Osteoblast (primary cell): Measurements from ENCODE around the gene EXD3. TPM values are rescaled to one million over a fixed set of nuclear protein-coding genes. Genes with fewer than 3 reads are reported as not detected.

ENCODE experiments used
- DNase-seq: peaks from one replicate; pipeline ENCODE4 v3.0.0; 2011; ENCODE audit warnings: low spot score, mixed read lengths; ENCODE audit not compliant: insufficient read length; ENCODE audit errors: missing footprints
- H2AFZ ChIP-seq: 2 replicates; pipeline ENCODE4 v1.6.0; 2011; ENCODE audit warnings: mild to moderate bottlenecking, low read length
- H3K27ac ChIP-seq: 2 replicates; pipeline ENCODE4 v1.5.1; 2011; ENCODE audit warnings: mild to moderate bottlenecking, low read depth, low read length, moderate library complexity
- H3K27me3 ChIP-seq: 2 replicates; pipeline ENCODE4 v1.6.0; 2012; ENCODE audit warnings: mild to moderate bottlenecking, control low read depth, inconsistent platforms, low read length, moderate library complexity; ENCODE audit not compliant: insufficient read depth
- H3K36me3 ChIP-seq: 2 replicates; pipeline ENCODE4 v1.5.1; 2011; ENCODE audit warnings: mild to moderate bottlenecking, low read length, control low read depth, moderate library complexity; ENCODE audit not compliant: insufficient read depth
- H3K4me1 ChIP-seq: 2 replicates; pipeline ENCODE4 v1.5.1; 2011; ENCODE audit warnings: mild to moderate bottlenecking, low read length, control low read depth, moderate library complexity; ENCODE audit not compliant: insufficient read depth
- H3K4me2 ChIP-seq: 2 replicates; pipeline ENCODE4 v1.6.0; 2011; ENCODE audit warnings: mild to moderate bottlenecking, low read length; ENCODE audit not compliant: insufficient read depth
- H3K4me3 ChIP-seq: fragments of 200-600 bp; sonication (generic); 3 replicates; pipeline ENCODE4 v1.5.1; 2012; ENCODE audit warnings: mild to moderate bottlenecking, low read length, inconsistent platforms; ENCODE audit not compliant: insufficient read depth
- H3K79me2 ChIP-seq: 2 replicates; pipeline ENCODE4 v1.6.0; 2012; ENCODE audit warnings: mild to moderate bottlenecking, low read length, control low read depth, inconsistent platforms; ENCODE audit not compliant: insufficient read depth
- H3K9me3 ChIP-seq: 2 replicates; pipeline ENCODE4 v1.5.1; 2011; ENCODE audit warnings: low read depth, low read length, control low read depth
- H4K20me1 ChIP-seq: 2 replicates; pipeline ENCODE4 v1.6.0; 2012; ENCODE audit warnings: mild to moderate bottlenecking, low read length, control low read depth; ENCODE audit not compliant: insufficient read depth
- total RNA-seq: library from RNA; depleted of rRNA; stranded (reverse); fragments of >200 nt; gene quantifications from 2 replicates; pipeline ENCODE4 v1.2.3, GENCODE V29; 2012
- TF ChIP-seq, protein P1 (sequence below): IDR thresholded peaks from 2 replicates; pipeline ENCODE4 v1.5.1; 2011; ENCODE audit warnings: mild to moderate bottlenecking, low read depth, low read length, moderate library complexity; ENCODE audit errors: extremely low read depth

EXD3 gene, protein sequence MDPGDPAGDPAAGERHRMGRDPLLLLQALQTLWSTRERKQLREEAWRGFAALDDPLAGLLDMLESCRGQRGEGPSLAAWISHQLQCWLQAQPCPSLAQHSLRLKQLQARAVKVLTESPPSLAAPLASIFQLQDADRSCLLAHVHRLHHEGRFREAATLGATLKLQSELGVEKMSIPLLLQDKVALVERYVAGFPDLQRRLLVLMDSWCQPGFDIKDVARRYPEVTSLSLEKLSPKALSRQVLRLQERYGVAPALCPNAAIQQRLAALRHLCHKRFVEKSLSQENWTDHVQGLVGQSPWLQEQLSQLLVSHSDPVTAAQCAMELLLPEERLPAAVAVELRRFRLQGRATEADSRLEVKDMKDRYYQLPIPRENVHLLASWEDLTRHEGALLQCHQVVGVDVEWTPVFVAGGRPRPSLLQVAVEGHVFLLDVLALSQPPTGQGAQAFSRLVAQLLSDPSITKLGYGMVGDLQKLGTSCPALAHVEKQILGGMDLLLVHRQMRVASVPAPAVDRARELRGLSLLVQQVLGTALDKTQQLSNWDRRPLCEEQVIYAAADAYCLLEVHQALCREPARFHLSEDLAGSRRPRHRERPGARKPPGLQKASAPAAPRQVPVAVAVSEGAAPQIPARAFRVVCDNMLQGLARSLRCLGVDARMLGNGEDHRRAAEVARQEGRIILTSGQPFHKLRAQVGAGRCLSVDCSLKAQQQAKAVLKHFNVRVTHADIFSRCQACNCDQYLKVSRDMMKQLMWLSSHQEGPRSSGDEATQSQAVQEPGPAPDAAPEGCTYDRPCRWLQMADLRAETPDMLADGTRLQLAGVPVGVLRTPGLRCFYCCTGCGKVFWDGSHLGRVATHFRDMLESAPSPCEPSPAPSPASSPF
- 7.6 and 10.0 TPM in 2 replicates for total RNA-seq

DNA sequence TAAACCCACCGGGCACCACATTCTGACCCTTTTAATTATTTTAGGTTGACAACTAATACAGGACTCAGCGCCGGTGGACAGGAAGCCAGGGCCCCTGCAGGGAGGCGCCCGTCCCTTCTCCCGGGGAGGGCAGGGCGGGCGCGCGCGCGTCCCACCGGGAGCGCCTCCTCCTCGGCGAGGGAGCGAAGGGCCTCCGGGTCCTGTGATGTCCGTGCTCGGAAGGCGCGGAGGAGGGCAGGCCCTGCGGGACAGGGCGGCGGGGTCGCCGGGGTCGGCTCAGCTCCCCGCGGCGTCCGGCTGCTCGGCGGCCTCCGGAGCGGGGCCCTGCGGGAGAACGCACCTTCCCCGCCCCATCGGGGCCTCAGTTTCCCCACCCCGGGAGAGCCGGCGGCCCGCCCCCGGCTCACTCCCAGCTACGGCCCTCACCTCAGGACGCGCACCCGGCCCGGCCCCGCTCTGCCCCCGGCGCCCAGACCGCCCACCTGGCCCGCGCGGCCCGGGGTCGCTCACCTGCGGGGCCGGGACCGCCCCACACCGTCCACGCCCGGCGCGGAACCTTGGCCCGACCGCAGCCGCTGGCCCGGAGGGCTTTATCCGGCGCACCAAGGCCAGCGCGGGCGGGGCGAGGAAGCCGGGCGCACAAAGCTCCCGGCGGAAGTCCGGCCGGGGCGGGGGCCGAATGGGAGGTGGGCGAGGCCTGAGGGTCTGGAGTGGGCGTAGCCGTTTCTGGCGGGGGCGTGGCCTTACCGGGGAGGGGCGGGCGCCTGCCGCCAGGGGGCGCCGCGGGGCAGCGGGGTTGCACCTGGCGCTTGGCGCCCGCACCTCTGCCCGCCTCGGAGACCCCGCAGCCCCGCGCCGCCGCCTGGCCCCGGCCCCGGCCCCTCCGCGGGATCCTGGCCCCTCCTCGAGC, at the start of gene EXD3, which contains the start of gene NOXA1:
Gene EXD3, minus strand, starts transcription at position 559 of the 910 bp plus-strand sequence. CDS start 27,805 bp downstream, outside the sequence.
Gene NOXA1, plus strand, starts transcription at position 790 of the 910 bp plus-strand sequence. CDS start 137 bp downstream, outside the sequence.
- H3K4me3 ChIP-seq = peak within 1 kb of the TSS; percentile 87
- H3K27me3 ChIP-seq = no peaks in the 10 kb centered on the region
- peaks cover 12% of the 10 kb centered on the region for H3K4me1 ChIP-seq
- TF ChIP-seq, protein P1, sequence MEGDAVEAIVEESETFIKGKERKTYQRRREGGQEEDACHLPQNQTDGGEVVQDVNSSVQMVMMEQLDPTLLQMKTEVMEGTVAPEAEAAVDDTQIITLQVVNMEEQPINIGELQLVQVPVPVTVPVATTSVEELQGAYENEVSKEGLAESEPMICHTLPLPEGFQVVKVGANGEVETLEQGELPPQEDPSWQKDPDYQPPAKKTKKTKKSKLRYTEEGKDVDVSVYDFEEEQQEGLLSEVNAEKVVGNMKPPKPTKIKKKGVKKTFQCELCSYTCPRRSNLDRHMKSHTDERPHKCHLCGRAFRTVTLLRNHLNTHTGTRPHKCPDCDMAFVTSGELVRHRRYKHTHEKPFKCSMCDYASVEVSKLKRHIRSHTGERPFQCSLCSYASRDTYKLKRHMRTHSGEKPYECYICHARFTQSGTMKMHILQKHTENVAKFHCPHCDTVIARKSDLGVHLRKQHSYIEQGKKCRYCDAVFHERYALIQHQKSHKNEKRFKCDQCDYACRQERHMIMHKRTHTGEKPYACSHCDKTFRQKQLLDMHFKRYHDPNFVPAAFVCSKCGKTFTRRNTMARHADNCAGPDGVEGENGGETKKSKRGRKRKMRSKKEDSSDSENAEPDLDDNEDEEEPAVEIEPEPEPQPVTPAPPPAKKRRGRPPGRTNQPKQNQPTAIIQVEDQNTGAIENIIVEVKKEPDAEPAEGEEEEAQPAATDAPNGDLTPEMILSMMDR = peak; percentile 37
- no peaks in the 10 kb centered on the region for H3K9me3 ChIP-seq
- no peaks in the 10 kb centered on the region for H3K36me3 ChIP-seq
- peak; percentile 100 for DNase-seq
- peak within 1 kb of the TSS; percentile 41 for H3K27ac ChIP-seq
- no peaks in the 10 kb centered on the region for H4K20me1 ChIP-seq
- H3K4me2 ChIP-seq = peak within 1 kb of the TSS; percentile 99
- peaks cover 20% of the 10 kb centered on the region for H3K79me2 ChIP-seq
- peak within 1 kb of the TSS; percentile 96 for H2AFZ ChIP-seq

DNA sequence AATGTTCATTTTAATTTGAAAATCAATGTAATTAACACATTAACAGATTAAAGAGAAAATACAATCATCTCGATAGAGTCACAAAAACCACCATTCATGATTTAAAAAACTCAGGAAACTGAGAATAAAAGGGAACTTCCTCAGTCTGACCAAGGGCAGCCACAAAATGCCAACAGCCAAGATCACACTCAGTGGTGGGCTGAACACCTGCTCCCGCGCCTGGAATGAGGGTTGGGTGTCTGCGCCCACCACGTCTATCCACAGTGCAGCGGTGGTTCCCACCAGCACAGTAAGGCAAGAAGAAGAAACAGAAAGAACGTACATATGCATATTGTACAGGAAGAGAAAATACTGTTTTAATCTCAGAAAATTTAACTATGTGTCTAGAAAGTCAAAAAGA, 47.8 kb upstream of the EXD3 start:
- Histone ChIP-seq H3K4me2 (no peak overlapping the region), H3K9me3 (no peaks in the 10 kb centered on the region), H4K20me1 (no peaks in the 10 kb centered on the region), H3K36me3 (no peaks in the 10 kb centered on the region), H3K79me2 (no peaks in the 10 kb centered on the region), H3K4me1 (no peaks in the 10 kb centered on the region), H3K4me3 (no peak overlapping the region), H2AFZ (no peak overlapping the region), H3K27ac (no peak overlapping the region), H3K27me3 (peaks cover 8% of the 10 kb centered on the region)
- peak; percentile 43 for DNase-seq
- TF ChIP-seq, protein P1 = no peak

DNA sequence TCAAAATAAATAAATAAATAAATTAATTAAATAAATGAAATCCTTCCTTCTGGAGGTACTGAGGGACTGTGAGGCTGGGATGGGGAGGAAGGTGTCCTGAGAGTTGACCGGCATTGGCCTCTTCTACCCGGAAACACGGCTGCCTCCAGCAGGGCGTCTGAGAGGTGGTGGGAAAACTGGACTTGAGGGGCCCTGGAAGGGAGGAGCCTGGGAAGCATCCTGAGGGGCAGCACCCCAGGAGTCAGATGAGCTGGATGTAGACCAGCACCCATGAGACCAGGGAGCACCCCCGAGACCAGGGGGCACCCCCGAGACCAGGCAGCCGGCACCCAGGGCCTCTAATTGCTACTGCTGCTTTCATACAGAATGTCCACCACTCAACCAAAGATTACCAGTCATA, 44.9 kb upstream of the EXD3 start:
- no peaks in the 10 kb centered on the region for H3K9me3 ChIP-seq
- no peaks in the 10 kb centered on the region for H3K36me3 ChIP-seq
- H3K4me3 ChIP-seq = no peak overlapping the region
- H3K27ac ChIP-seq = no peak overlapping the region
- no peak overlapping the region for H3K4me2 ChIP-seq
- no peaks in the 10 kb centered on the region for H4K20me1 ChIP-seq
- peak; percentile 81 for DNase-seq
- peaks cover 8% of the 10 kb centered on the region for H3K27me3 ChIP-seq
- H3K79me2 ChIP-seq = no peaks in the 10 kb centered on the region
- no peaks in the 10 kb centered on the region for H3K4me1 ChIP-seq
- no peak overlapping the region for H2AFZ ChIP-seq
- TF ChIP-seq, protein P1 = no peak
